Activated CD4-positive, alpha-beta T cell treated with anti-CD3 and anti-CD28 coated beads for 36 hours (primary cell): ENCODE measurements around the gene PGK1. TPM values are rescaled to one million over a fixed set of nuclear protein-coding genes. Genes with fewer than 3 reads are reported as not detected.
"Not testable (repeated sequence)": the region's sequence is repeated elsewhere in the genome, so short reads cannot be mapped to it uniquely, and the experiment has no call there.

Source experiments
- ATAC-seq: fragments of 200-7000 bp; cut with Tn5 transposase; one replicate; pipeline ENCODE4 v1.10.0; 2021; ENCODE audit warnings: mild to moderate bottlenecking, moderate library complexity
- CTCF ChIA-PET: fragments of 350-600 bp; sonication (Branson Sonifier 250); formaldehyde crosslinking; loops from one replicate; lab custom pipeline; 2021; ENCODE audit warnings: antibody characterized with exemption; lab: Charles Lee
- POLR2A ChIA-PET: fragments of 350-600 bp; sonication (Branson Sonifier 250); formaldehyde crosslinking; loops from one replicate; lab custom pipeline; 2021; ENCODE audit warnings: antibody characterized with exemption, inconsistent platforms; lab: Charles Lee
- DNase-seq: peaks from one replicate; pipeline ENCODE4 v3.0.0-alpha.2; 2020
- H3K27ac Mint-ChIP-seq: one replicate; pipeline ENCODE4 v1.8.0; 2021; ENCODE audit warnings: mixed read lengths
- H3K27me3 Mint-ChIP-seq: one replicate; pipeline ENCODE4 v1.8.0; 2021; ENCODE audit warnings: mixed read lengths
- H3K36me3 Mint-ChIP-seq: one replicate; pipeline ENCODE4 v1.8.0; 2021; ENCODE audit warnings: low read depth, mixed read lengths
- H3K4me1 Mint-ChIP-seq: one replicate; pipeline ENCODE4 v1.8.0; 2021; ENCODE audit warnings: mixed read lengths
- H3K4me3 Mint-ChIP-seq: one replicate; pipeline ENCODE4 v1.8.0; 2021; ENCODE audit warnings: mild to moderate bottlenecking, moderate library complexity, mixed read lengths
- H3K9me3 Mint-ChIP-seq: one replicate; pipeline ENCODE4 v1.8.0; 2021; ENCODE audit warnings: low read depth, mixed read lengths
- intact Hi-C, 2 experiments: fragments of 100-400 bp; cut with DNase I in 1 of 2; cut with micrococcal nuclease in 1 of 2; formaldehyde crosslinking; loops; one replicate each; pipeline versions ENCODE4 v1.14.2 to v1.15.1; 2022 to 2024; cut with DNase I, micrococcal nuclease
- total RNA-seq, 2 experiments: library from RNA; stranded (reverse); gene quantifications; one replicate each; pipeline ENCODE4 v1.2.3, GENCODE V29; 2021

Gene PGK1
- total RNA-seq, 2 experiments from 2014 or later: 1,263 to 1,446 TPM

DNA sequence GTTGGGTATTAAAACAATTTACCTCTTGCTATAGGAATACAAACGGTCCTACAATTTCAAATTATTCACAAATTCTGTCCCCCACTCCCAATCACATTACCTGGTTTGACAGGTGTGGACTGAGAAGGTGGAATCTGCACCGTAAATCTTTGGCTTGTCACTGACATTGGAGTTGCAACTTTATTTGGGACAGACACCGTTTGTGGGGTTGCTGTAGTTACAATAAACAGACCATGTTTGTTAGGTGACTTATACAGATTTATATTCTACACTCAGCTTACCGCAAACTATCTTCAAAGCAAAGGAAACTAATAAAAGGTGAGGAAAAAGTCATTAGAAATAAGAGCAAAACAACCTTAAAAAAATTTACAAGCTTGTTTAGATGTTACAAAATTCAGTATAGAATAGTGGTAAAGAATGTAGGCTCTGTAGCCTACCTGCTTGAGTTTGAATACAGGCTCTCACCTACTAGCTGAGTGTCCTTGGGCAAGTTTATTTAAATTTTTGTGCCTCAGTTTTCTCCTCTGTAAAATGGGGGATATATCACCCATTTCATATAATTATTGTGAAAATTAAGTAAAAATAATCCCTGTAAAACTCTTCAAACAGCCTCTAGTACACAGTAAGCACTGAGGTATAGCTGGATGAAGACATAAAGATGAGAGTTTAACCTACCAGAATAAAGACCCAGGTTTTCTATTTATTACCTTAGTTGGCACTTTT, 29.4 kb downstream of the PGK1 start:
- Mint-ChIP-seq H3K4me1 (peaks cover 6% of the 10 kb centered on the region), H3K27me3 (no peaks in the 10 kb centered on the region), H3K36me3 (peaks cover 35% of the 10 kb centered on the region), H3K27ac (no peak overlapping the region), H3K9me3 (no peaks in the 10 kb centered on the region), H3K4me3 (no peak overlapping the region)
- ChIA-PET CTCF (no interaction called here), POLR2A (no interaction called here)
- no peak for ATAC-seq
- DNase-seq: no peak
- intact Hi-C loops: loop anchor here in 1 of 2 experiments (5.0 to 10.0 kb wide), 3 partner anchors 189 to 1131 kb away; no protein-coding TSS in a partner anchor

- CTCF ChIA-PET: interaction anchor here (0.6 kb wide), 2 partner anchors 9 to 71 kb away, joined by 3 read pairs; no protein-coding TSS in a partner anchor
- Mint-ChIP-seq H3K27me3 (no peaks in the 10 kb centered on the region), H3K27ac (peak within 1 kb of the TSS; percentile 95), H3K9me3 (no peaks in the 10 kb centered on the region), H3K4me3 (peak within 1 kb of the TSS; percentile 84), H3K36me3 (peaks cover 10% of the 10 kb centered on the region), H3K4me1 (peaks cover 8% of the 10 kb centered on the region)
- peak; percentile 90 for DNase-seq
- peak; percentile 95 for ATAC-seq
- intact Hi-C loops: loop anchor here in 1 of 2 experiments (5.0 to 10.0 kb wide), 3 partner anchors 378 to 1125 kb away; no protein-coding TSS in a partner anchor
- POLR2A ChIA-PET: interaction anchor here (0.7 to 1.0 kb wide), 2 partner anchors 10 to 403 kb away, joined by 3 read pairs; no protein-coding TSS in a partner anchor
Observed at GRCh38 chrX:78139160-78140123, 35.4 kb downstream of the PGK1 start, which contains the start of gene TAF9B. Gene TAF9B (minus strand): TSS chrX:78139650. CDS start chrX:78139611, 39 bp downstream.

DNA sequence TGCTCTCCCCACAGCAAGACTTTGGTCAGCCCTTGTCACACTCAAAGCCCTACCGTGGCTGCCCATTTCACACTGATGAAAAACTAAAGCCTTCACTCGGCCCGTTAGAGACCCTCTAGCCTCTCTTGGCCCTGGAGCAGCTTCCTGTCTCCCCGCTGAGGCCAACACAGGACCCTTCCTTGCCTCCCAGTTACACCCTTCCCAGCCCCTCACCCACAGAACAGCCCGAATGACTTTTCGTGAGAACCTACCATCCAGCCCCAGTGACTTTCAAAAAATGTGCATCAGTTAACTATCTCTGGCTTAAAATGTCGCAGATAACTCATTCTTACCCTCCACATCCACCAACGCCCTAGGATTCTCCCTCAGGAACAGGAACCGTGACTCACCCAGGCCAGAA, 36.2 kb downstream of the PGK1 start:
- DNase-seq (no peak), ATAC-seq (no peak)
- H3K4me1 Mint-ChIP-seq: peaks cover 8% of the 10 kb centered on the region
- intact Hi-C loops: no loop called here
- POLR2A ChIA-PET: no interaction called here
- CTCF ChIA-PET: no interaction called here
- no peaks in the 10 kb centered on the region for H3K9me3 Mint-ChIP-seq
- peaks cover 8% of the 10 kb centered on the region for H3K36me3 Mint-ChIP-seq
- no peaks in the 10 kb centered on the region for H3K27me3 Mint-ChIP-seq
- H3K27ac Mint-ChIP-seq: peak overlapping the region; percentile 32
- H3K4me3 Mint-ChIP-seq: peak overlapping the region; percentile 84

DNA sequence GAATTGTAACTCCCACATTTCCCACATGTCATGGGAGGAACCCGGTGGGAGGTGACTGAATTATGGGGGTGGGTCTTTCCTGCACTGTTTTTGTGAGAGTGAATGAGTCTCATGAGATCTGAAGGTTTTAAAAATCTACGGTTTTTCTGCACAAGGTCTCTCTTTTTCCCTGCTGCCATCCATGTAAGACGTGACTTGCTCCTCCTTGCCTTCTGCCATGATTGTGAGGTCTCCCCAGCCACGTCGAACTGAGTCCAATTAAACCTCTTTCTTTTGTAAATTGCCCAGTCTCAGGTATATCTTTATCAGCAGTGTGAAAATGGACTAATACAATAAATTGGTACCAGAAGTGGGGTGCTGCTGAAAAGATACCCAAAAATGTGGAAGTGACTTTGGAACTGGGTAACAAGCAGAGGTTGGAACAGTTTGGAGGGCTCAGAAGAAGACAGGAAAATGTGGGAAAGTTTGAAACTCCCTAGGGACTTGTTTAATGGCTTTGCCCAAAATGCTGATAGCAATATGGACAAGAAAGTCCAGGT, 43.0 kb downstream of the PGK1 start:
- ATAC-seq, H3K27ac Mint-ChIP-seq, intact Hi-C loops, H3K27me3 Mint-ChIP-seq, CTCF ChIA-PET, H3K9me3 Mint-ChIP-seq, H3K4me3 Mint-ChIP-seq, H3K36me3 Mint-ChIP-seq, H3K4me1 Mint-ChIP-seq, DNase-seq, POLR2A ChIA-PET: not testable (repeated sequence)

DNA sequence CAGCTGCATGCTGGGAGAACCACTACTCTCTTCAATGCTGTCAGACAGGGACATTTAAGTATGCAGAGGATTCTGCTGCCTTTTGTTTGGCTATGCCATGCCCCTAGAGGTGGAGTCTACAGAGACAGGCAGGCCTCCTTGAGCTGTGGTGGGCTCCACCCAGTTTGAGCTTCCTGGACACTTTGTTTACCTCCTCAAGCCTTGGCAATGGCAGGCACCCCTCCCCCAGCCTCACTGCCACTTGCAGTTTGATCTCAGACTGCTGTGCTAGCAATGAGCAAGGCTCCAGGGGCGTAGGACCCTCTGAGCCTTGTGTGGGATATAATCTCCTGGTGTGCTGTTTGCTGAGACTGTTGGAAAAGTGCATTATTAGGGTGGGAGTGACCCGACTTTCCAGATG, 53.3 kb downstream of the PGK1 start:
- H3K27ac Mint-ChIP-seq, H3K27me3 Mint-ChIP-seq, DNase-seq, H3K36me3 Mint-ChIP-seq, ATAC-seq, H3K9me3 Mint-ChIP-seq, H3K4me3 Mint-ChIP-seq, CTCF ChIA-PET, intact Hi-C loops, POLR2A ChIA-PET, H3K4me1 Mint-ChIP-seq: not testable (repeated sequence)

DNA sequence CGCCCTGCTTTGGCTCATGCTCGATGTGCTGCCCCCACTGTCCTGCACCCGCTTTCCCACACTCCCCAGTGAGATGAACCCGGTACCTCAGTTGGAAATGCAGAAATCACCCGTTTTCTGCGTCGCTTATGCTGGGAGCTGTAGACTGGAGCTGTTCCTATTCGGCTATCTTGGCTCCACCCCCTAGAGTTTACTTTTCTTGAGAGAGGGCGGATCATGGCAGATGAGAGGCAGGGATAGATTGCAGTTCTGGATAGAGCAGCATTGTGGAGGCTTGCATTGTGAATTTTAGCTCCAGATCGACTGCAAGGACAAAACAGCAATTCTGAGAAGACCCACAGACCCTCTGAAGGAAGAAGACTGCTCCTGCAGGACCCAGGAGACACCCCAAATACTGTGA, 53.8 kb downstream of the PGK1 start:
- POLR2A ChIA-PET, H3K4me1 Mint-ChIP-seq, intact Hi-C loops: not testable (repeated sequence)

GRCh38 chrX:78160711-78161110, 56.7 kb downstream of the PGK1 start:
- H3K4me1 Mint-ChIP-seq, ATAC-seq, H3K27ac Mint-ChIP-seq, H3K36me3 Mint-ChIP-seq, H3K27me3 Mint-ChIP-seq, H3K4me3 Mint-ChIP-seq, H3K9me3 Mint-ChIP-seq, POLR2A ChIA-PET, intact Hi-C loops, CTCF ChIA-PET, DNase-seq: not testable (repeated sequence)

More for the DNA sequence above, 53.8 kb downstream of the PGK1 start:
- H3K27ac Mint-ChIP-seq, ATAC-seq, CTCF ChIA-PET, H3K9me3 Mint-ChIP-seq, H3K4me3 Mint-ChIP-seq, H3K27me3 Mint-ChIP-seq, DNase-seq, H3K36me3 Mint-ChIP-seq: not testable (repeated sequence)

GRCh38 chrX:78163175-78163574, 59.1 kb downstream of the PGK1 start:
- POLR2A ChIA-PET, CTCF ChIA-PET, H3K4me3 Mint-ChIP-seq, H3K27ac Mint-ChIP-seq, DNase-seq, H3K36me3 Mint-ChIP-seq, intact Hi-C loops, H3K27me3 Mint-ChIP-seq, H3K9me3 Mint-ChIP-seq, ATAC-seq: not testable (repeated sequence)
- H3K4me1 Mint-ChIP-seq: peaks cover 10% of the 10 kb centered on the region

- H3K36me3 Mint-ChIP-seq: no peaks in the 10 kb centered on the region
- CTCF ChIA-PET: no interaction called here
- no peak overlapping the region for H3K27ac Mint-ChIP-seq
- no peak overlapping the region for H3K4me3 Mint-ChIP-seq
- peaks cover 12% of the 10 kb centered on the region for H3K4me1 Mint-ChIP-seq
- DNase-seq: no peak
- H3K9me3 Mint-ChIP-seq: no peaks in the 10 kb centered on the region
- H3K27me3 Mint-ChIP-seq: no peaks in the 10 kb centered on the region
- ATAC-seq: no peak
- intact Hi-C loops: no loop called here
- POLR2A ChIA-PET: no interaction called here
Observed at GRCh38 chrX:78165425-78165824, 61.4 kb downstream of the PGK1 start.

GRCh38 chrX:78168065-78168464, 64.0 kb downstream of the PGK1 start:
- no peaks in the 10 kb centered on the region for H3K36me3 Mint-ChIP-seq
- H3K9me3 Mint-ChIP-seq: no peaks in the 10 kb centered on the region
- ATAC-seq (peak; percentile 85), DNase-seq (no peak)
- intact Hi-C loops: no loop called here
- POLR2A ChIA-PET: no interaction called here
- no peak overlapping the region for H3K27ac Mint-ChIP-seq
- CTCF ChIA-PET: interaction anchor here (0.5 kb wide), 1 partner anchor 309 kb away, joined by 3 read pairs; no protein-coding TSS in a partner anchor
- H3K4me1 Mint-ChIP-seq: peaks cover 7% of the 10 kb centered on the region
- H3K4me3 Mint-ChIP-seq: no peak overlapping the region
- no peaks in the 10 kb centered on the region for H3K27me3 Mint-ChIP-seq
